GM23338 (cell line): ENCODE data around the gene FHIT. TPM values are rescaled to one million over a fixed set of nuclear protein-coding genes. Genes with fewer than 3 reads are reported as not detected.

ENCODE experiments used
- ATAC-seq: fragments of 200-7000 bp; cut with Tn5 transposase; 3 replicates; pipeline ENCODE4 v1.9.1; 2020
- DNase-seq: peaks from one replicate; pipeline ENCODE4 v3.0.0-alpha.2; 2015; ENCODE audit warnings: low spot score
- H2AFZ ChIP-seq: fragments of 200-600 bp; sonication (generic); 2 replicates; pipeline ENCODE4 v1.8.0; 2016; ENCODE audit warnings: antibody characterized with exemption, mild to moderate bottlenecking, moderate library complexity
- H3F3A ChIP-seq: fragments of 200-600 bp; sonication (generic); replicated peaks from 2 replicates; pipeline ENCODE4 v1.8.0; 2017; ENCODE audit warnings: antibody characterized with exemption, mixed run types, low read depth
- H3K27ac ChIP-seq: fragments of 200-600 bp; sonication (generic); 2 replicates; pipeline ENCODE4 v1.6.1; 2016; ENCODE audit warnings: low read depth
- H3K27me3 ChIP-seq: fragments of 200-600 bp; sonication (generic); 2 replicates; pipeline ENCODE4 v1.8.0; 2016; ENCODE audit warnings: mild to moderate bottlenecking, mixed run types, moderate library complexity; ENCODE audit not compliant: insufficient read depth
- H3K36me3 ChIP-seq: fragments of 200-600 bp; sonication (generic); 2 replicates; pipeline ENCODE4 v1.8.0; 2016; ENCODE audit warnings: mild to moderate bottlenecking; ENCODE audit not compliant: insufficient read depth
- H3K4me1 ChIP-seq: fragments of 200-600 bp; sonication (generic); 2 replicates; pipeline ENCODE4 v1.8.0; 2016; ENCODE audit warnings: mild to moderate bottlenecking, moderate library complexity; ENCODE audit not compliant: insufficient read depth
- H3K4me2 ChIP-seq: fragments of 200-600 bp; sonication (generic); 2 replicates; pipeline ENCODE4 v1.7.1; 2017; ENCODE audit warnings: mixed run types
- H3K4me3 ChIP-seq: fragments of 200-600 bp; sonication (generic); 2 replicates; pipeline ENCODE4 v1.6.1; 2016; ENCODE audit warnings: mixed run types
- H3K79me2 ChIP-seq: fragments of 200-600 bp; sonication (generic); replicated peaks from 2 replicates; pipeline ENCODE4 v1.8.0; 2017; ENCODE audit warnings: mild to moderate bottlenecking; ENCODE audit not compliant: insufficient read depth
- H3K9me2 ChIP-seq: fragments of 200-600 bp; sonication (generic); 2 replicates; pipeline ENCODE4 v1.8.0; 2017; ENCODE audit not compliant: insufficient read depth
- H4K20me1 ChIP-seq: fragments of 200-600 bp; sonication (generic); replicated peaks from 2 replicates; pipeline ENCODE4 v1.8.0; 2017; ENCODE audit warnings: mild to moderate bottlenecking; ENCODE audit not compliant: insufficient read depth
- H3K27ac Mint-ChIP-seq: 2 replicates; pipeline ENCODE4 v1.8.0; 2020; ENCODE audit warnings: inconsistent platforms, mild to moderate bottlenecking, moderate library complexity, mixed read lengths
- H3K27me3 Mint-ChIP-seq: 3 replicates; pipeline ENCODE4 v1.8.0; 2022; ENCODE audit warnings: low read depth, mild to moderate bottlenecking, moderate library complexity, mixed read lengths, inconsistent platforms; ENCODE audit not compliant: insufficient read depth, poor library complexity
- H3K36me3 Mint-ChIP-seq: 3 replicates; pipeline ENCODE4 v1.8.0; 2021; ENCODE audit warnings: low read depth, mild to moderate bottlenecking, inconsistent platforms, moderate library complexity, mixed read lengths
- H3K4me1 Mint-ChIP-seq: 3 replicates; pipeline ENCODE4 v1.8.0; 2020; ENCODE audit warnings: mild to moderate bottlenecking, inconsistent platforms, mixed read lengths
- H3K4me3 Mint-ChIP-seq: 3 replicates; pipeline ENCODE4 v1.8.0; 2021; ENCODE audit warnings: moderate library complexity, mild to moderate bottlenecking, inconsistent platforms, mixed read lengths
- H3K9me3 Mint-ChIP-seq: 3 replicates; pipeline ENCODE4 v1.8.0; 2020; ENCODE audit warnings: moderate library complexity, mild to moderate bottlenecking, inconsistent platforms, mixed read lengths
- ETS1 ChIP-seq: IDR thresholded peaks from 2 replicates; pipeline ENCODE4 v1.6.1; 2016; ENCODE audit warnings: antibody characterized with exemption
- JUNB ChIP-seq: IDR thresholded peaks from one replicate; pipeline ENCODE4 v1.6.1; 2016; ENCODE audit warnings: antibody characterized with exemption; ENCODE audit not compliant: unreplicated experiment
- REST ChIP-seq: IDR thresholded peaks from one replicate; pipeline ENCODE4 v1.6.1; 2018; ENCODE audit warnings: antibody characterized with exemption; ENCODE audit not compliant: unreplicated experiment
- STAT1 ChIP-seq: IDR thresholded peaks from one replicate; pipeline ENCODE4 v1.6.1; 2016; ENCODE audit warnings: antibody characterized with exemption; ENCODE audit not compliant: unreplicated experiment
- ZNF331 ChIP-seq: fragments of 250-450 bp; sonication (Bioruptor Pico); IDR thresholded peaks from 2 replicates; pipeline ENCODE4 v1.5.0; 2020; ENCODE audit warnings: low read depth, mild to moderate bottlenecking, moderate library complexity
- ZNF462 ChIP-seq: fragments of 250-450 bp; sonication (Bioruptor Pico); IDR thresholded peaks from 2 replicates; pipeline ENCODE4 v1.5.0; 2020; ENCODE audit warnings: mild to moderate bottlenecking, moderate library complexity
- polyA plus RNA-seq: library from polyadenylated mRNA; unstranded; fragments of >200 nt; fragmentation: Nextera tagmentation; extraction: Ambion mirVana; gene quantifications from 2 replicates; pipeline ENCODE4 v1.2.1, GENCODE V29; 2016
- total RNA-seq: library from RNA; depleted of rRNA; stranded (reverse); fragments of >200 nt; shearing (Covaris generic); gene quantifications from 2 replicates; pipeline ENCODE4 v1.2.3, GENCODE V29; 2014
- TF ChIP-seq, protein P1 (sequence below), 2 experiments: fragments of 200-600 bp in 1 of 2; sonication (generic) in 1 of 2; conservative IDR thresholded peaks; 2 replicates each; pipeline versions ENCODE4 v1.5.1 to v1.6.1; 2016 to 2017; ENCODE audit warnings: antibody characterized with exemption in 2 of 2, low read depth in 2 of 2, mild to moderate bottlenecking in 2 of 2, moderate library complexity in 1 of 2

FHIT gene
- total and polyA plus RNA-seq, 2 experiments from 2014 or later: 3.0 to 8.3 TPM

- no peak for TF ChIP-seq ZNF462
- TF ChIP-seq REST: no peak
- no peak for TF ChIP-seq ETS1
Observed at GRCh38 chr3:60675424-60675823, 575.8 kb downstream of the FHIT start (continued).

GRCh38 chr3:60674870-60675269 lies 576.4 kb downstream of the FHIT start:
- Histone ChIP-seq H3F3A (no peaks in the 10 kb centered on the region), H2AFZ (no peak overlapping the region), H3K36me3 (no peaks in the 10 kb centered on the region), H3K79me2 (no peaks in the 10 kb centered on the region), H3K4me3 (no peak overlapping the region), H3K4me1 (peaks cover 18% of the 10 kb centered on the region), H3K27me3 (no peaks in the 10 kb centered on the region), H3K9me2 (peaks cover 8% of the 10 kb centered on the region; the same call in 1 of the 2 replicates), H3K27ac (no peak overlapping the region), H4K20me1 (no peaks in the 10 kb centered on the region), H3K4me2 (no peak overlapping the region)
- Mint-ChIP-seq H3K27me3 (peaks cover 2% of the 10 kb centered on the region), H3K9me3 (peaks cover 4% of the 10 kb centered on the region; the same call in 1 of the 3 replicates), H3K36me3 (peaks cover 28% of the 10 kb centered on the region), H3K4me1 (peaks cover 35% of the 10 kb centered on the region), H3K27ac (peak overlapping the region; percentile 20; the same call in 1 of the 2 replicates), H3K4me3 (no peak overlapping the region)
- no peak for ATAC-seq
- no peak for DNase-seq
- no peak for TF ChIP-seq ETS1
- TF ChIP-seq STAT1: no peak
- no peak for TF ChIP-seq JUNB
- no peak for TF ChIP-seq ZNF331 (CRISPR knock-in tag)
- TF ChIP-seq, protein P1, sequence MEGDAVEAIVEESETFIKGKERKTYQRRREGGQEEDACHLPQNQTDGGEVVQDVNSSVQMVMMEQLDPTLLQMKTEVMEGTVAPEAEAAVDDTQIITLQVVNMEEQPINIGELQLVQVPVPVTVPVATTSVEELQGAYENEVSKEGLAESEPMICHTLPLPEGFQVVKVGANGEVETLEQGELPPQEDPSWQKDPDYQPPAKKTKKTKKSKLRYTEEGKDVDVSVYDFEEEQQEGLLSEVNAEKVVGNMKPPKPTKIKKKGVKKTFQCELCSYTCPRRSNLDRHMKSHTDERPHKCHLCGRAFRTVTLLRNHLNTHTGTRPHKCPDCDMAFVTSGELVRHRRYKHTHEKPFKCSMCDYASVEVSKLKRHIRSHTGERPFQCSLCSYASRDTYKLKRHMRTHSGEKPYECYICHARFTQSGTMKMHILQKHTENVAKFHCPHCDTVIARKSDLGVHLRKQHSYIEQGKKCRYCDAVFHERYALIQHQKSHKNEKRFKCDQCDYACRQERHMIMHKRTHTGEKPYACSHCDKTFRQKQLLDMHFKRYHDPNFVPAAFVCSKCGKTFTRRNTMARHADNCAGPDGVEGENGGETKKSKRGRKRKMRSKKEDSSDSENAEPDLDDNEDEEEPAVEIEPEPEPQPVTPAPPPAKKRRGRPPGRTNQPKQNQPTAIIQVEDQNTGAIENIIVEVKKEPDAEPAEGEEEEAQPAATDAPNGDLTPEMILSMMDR (conservative IDR thresholded peaks at IDR 0.05; ENCODE audit: low read depth in 2 of 2): no peak
